Kidney (tissue), 14 donors: ENCODE results near the gene ANO4. TPM values are rescaled to one million over a fixed set of nuclear protein-coding genes. Genes with fewer than 3 reads are reported as not detected.

Source experiments
- DNase-seq, 5 donors: peaks; one replicate each; pipeline ENCODE4 v3.0.0-alpha.2; 2013 to 2020
- FAIRE-seq: peaks from 2 replicates; lab custom pipeline; 2012; peaks lifted over from hg19 to GRCh38; lab: Jason Lieb, UNC
- H3K27ac ChIP-seq, 2 donors: one replicate each; pipeline ENCODE4 v1.7.0; 2013; ENCODE audit warnings: low read depth in 2 of 2, low read length in 2 of 2, inconsistent platforms in 1 of 2
- H3K27me3 ChIP-seq: one replicate; pipeline ENCODE4 v1.7.1; 2013; ENCODE audit warnings: low read length, inconsistent platforms; ENCODE audit not compliant: control insufficient read depth, insufficient read depth
- H3K36me3 ChIP-seq, 3 donors: one replicate each; pipeline versions ENCODE4 v1.7.0 to v1.7.1; 2013; ENCODE audit warnings: low read length in 3 of 3, control low read depth in 1 of 3, inconsistent platforms in 1 of 3; ENCODE audit not compliant: insufficient read depth in 3 of 3, control insufficient read depth in 2 of 3
- H3K4me1 ChIP-seq, 3 donors: one replicate each; pipeline versions ENCODE4 v1.7.0 to v1.7.1; 2013; ENCODE audit warnings: low read length in 3 of 3, inconsistent platforms in 1 of 3, low read depth in 1 of 3; ENCODE audit not compliant: control insufficient read depth in 2 of 3, insufficient read depth in 2 of 3
- H3K4me3 ChIP-seq, 3 donors: one replicate each; pipeline versions ENCODE4 v1.7.0 to v1.8.1; 2013; ENCODE audit warnings: low read length in 3 of 3, control low read depth in 1 of 3, inconsistent platforms in 1 of 3
- H3K9ac ChIP-seq, 3 donors: one replicate each; pipeline versions ENCODE4 v1.7.0 to v1.7.1; 2013; ENCODE audit warnings: low read length in 3 of 3, control low read depth in 1 of 3, inconsistent platforms in 1 of 3
- H3K9me3 ChIP-seq, 3 donors: one replicate each; pipeline versions ENCODE4 v1.7.0 to v1.7.1; 2013; ENCODE audit warnings: low read length in 3 of 3, control low read depth in 1 of 3, inconsistent platforms in 1 of 3; ENCODE audit not compliant: control insufficient read depth in 2 of 3, insufficient read depth in 1 of 3
- CTCF ChIP-seq: IDR thresholded peaks from 3 replicates; pipeline ENCODE4 v1.5.1; 2012; ENCODE audit warnings: mild to moderate bottlenecking, moderate library complexity, borderline replicate concordance; ENCODE audit not compliant: insufficient read depth; ENCODE audit errors: extremely low read depth
- intact Hi-C: fragments of 100-400 bp; cut with DNase I; formaldehyde crosslinking; loops from one replicate; pipeline ENCODE4 v1.11.1; 2022
- polyA plus RNA-seq: library from polyadenylated mRNA; stranded (reverse); fragments of 350-450 nt; fragmentation: Illumina TruSeq; extraction: RNeasy Lipid Tissue Mini Kit (QIAGEN cat#74804); gene quantifications from one replicate; pipeline ENCODE4 v1.2.3, GENCODE V29; 2014; ENCODE audit warnings: low read depth, low replicate concordance; ENCODE audit not compliant: insufficient read depth
- total RNA-seq: library from RNA; stranded (reverse); fragmentation: NEBNext Ultra II Directional; extraction: Animal tissue kit (Norgen Biotek cat#: 25700); gene quantifications from one replicate; pipeline ENCODE4 v1.2.1, GENCODE V29; 2021
- donor health status: control.
- donor health status: control.
- donor health status: control.
- donor health status: control.
- donor health status: control.
- donor health status: DM: yes; HTN: yes; CAD: no.
- donor health status: Normal renal cell carcinoma (clear cell type).

Gene ANO4
- total and polyA plus RNA-seq, 2 donors from 2014 or later, result 0.82 to 2.9 TPM

DNA sequence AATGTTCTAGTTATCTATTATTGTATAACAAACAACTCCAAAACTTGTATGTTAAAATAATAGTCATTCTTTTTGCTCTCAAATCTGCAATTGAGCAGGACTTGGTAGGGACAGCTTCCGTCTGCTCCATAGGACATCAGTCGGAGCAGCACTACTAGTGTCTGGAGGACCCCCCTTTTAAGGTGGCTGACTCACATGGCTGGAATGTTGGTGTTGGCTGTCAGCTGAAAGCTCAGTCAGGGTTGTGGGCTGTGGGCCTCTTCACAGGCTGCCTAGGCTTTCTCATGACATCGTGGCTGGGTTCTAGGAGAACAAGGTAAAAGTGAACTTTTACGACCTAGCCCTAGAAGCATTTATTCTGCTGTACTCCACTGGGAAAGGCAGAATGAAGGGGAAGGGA is 160.6 kb downstream of the ANO4 start:
- intact Hi-C loops, result no loop called here
- Histone ChIP-seq H3K36me3 (no peaks in the 10 kb centered on the region), H3K27me3 (no peaks in the 10 kb centered on the region), H3K27ac (no peak overlapping the region), H3K4me3 (no peak overlapping the region), H3K9ac (no peak overlapping the region), H3K4me1 (no peaks in the 10 kb centered on the region), H3K9me3 (no peaks in the 10 kb centered on the region)
- FAIRE-seq (no peak), DNase-seq (no peak)
- TF ChIP-seq CTCF, result no peak

- H3K27me3 ChIP-seq, result no peaks in the 10 kb centered on the region
- H3K9me3 ChIP-seq, result no peaks in the 10 kb centered on the region
- intact Hi-C loops, result no loop called here
- no peaks in the 10 kb centered on the region for H3K36me3 ChIP-seq
- H3K4me3 ChIP-seq, result no peak overlapping the region
- no peak overlapping the region for H3K9ac ChIP-seq
- no peak for TF ChIP-seq CTCF
- H3K27ac ChIP-seq, result no peak overlapping the region
- FAIRE-seq (no peak), DNase-seq (no peak)
- H3K4me1 ChIP-seq, result no peaks in the 10 kb centered on the region
Measured at GRCh38 chr12:100956311-100956852, 161.8 kb downstream of the ANO4 start.

DNA sequence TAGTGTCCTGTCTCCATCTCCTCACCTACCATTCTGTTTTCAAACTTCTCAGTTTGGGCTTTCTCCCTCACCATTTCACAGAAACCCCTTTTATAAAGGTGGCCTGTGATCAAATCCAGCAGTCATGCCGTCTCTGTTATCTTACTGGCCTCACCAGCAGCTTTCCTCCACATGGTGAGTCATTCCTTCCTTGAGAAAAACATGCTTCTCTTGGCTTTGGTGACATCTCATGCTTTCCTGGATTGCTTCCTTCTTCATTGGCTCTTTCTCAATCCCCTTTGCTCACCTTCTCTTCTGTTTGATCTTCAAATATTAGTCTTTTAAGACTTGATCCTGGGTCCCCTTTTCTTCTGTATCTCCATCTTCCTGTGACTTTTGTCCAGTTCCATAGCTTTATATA is 164.9 kb downstream of the ANO4 start:
- Histone ChIP-seq H3K27me3 (no peaks in the 10 kb centered on the region), H3K9me3 (no peaks in the 10 kb centered on the region), H3K4me3 (no peak overlapping the region), H3K36me3 (no peaks in the 10 kb centered on the region), H3K9ac (no peak overlapping the region), H3K4me1 (no peaks in the 10 kb centered on the region), H3K27ac (no peak overlapping the region)
- TF ChIP-seq CTCF, result no peak
- DNase-seq (no peak), FAIRE-seq (no peak)
- intact Hi-C loops, result no loop called here

DNA sequence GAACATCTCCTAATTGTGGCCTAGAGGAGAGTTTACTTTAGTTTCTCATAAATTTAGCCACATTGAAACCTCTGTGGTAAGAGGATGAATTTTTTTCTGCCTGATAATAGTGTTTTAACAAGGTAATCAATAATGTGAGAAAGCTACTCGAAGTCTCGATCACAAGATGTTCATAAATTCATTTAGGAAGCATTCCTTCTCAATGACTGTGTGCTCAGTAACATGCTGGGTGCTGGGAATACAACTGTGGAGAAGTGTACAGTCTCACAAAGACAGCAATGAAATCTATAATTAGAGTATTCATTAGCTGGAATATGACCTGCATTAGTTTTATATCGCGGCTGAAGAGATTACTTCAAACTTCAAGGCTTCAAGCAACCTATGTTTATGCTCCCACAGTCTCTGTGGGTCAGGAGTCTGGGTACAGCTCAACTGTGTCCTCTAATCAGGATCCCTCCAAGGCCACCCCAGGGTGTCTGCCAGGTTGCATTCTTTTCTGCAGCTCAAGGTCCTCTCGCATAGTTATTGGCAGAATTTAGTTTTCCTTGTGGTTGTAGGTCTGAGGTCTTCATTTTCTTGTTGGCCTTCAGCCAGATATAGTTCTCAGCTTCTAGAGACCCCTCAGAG is 167.6 kb downstream of the ANO4 start:
- Histone ChIP-seq H3K27ac (no peak overlapping the region), H3K9ac (no peak overlapping the region), H3K9me3 (no peaks in the 10 kb centered on the region), H3K4me1 (no peaks in the 10 kb centered on the region), H3K36me3 (no peaks in the 10 kb centered on the region), H3K27me3 (no peaks in the 10 kb centered on the region), H3K4me3 (no peak overlapping the region)
- FAIRE-seq (no peak), DNase-seq (no peak)
- intact Hi-C loops, result no loop called here
- no peak for TF ChIP-seq CTCF
